ENCODE measurements around the gene FILIP1L.

GRCh38 chr3:99836681-99837080, 277.6 kb downstream of the FILIP1L start:
- TF ChIP-seq CTCF (IDR thresholded peaks at IDR 0.05) = no peak
- TF ChIP-seq EZH2 (IDR thresholded peaks at IDR 0.05; ENCODE audit: borderline replicate concordance, insufficient read depth, low read depth, low read length, poor library complexity, severe bottlenecking) = no peak

Data from B cell (primary cell).